ENCODE data around the gene DPY19L1.
"Not testable (repeated sequence)": the region's sequence is repeated elsewhere in the genome, so short reads cannot be mapped to it uniquely, and the experiment has no call there.

The DPY19L1 gene

GRCh38 chr7:34916267-34916666, 121.0 kb downstream of the DPY19L1 start:
- DNase-seq: no peak

GRCh38 chr7:34912236-34912635, 125.0 kb downstream of the DPY19L1 start:
- DNase-seq: no peak

- not testable (repeated sequence) for DNase-seq
Observed at GRCh38 chr7:34906266-34906850, 130.9 kb downstream of the DPY19L1 start.

- DNase-seq: no peak
Observed at GRCh38 chr7:34904987-34905386, 132.3 kb downstream of the DPY19L1 start.

- DNase-seq: not testable (repeated sequence)
Observed at GRCh38 chr7:34903921-34904320, 133.4 kb downstream of the DPY19L1 start.

GRCh38 chr7:34902182-34902581, 135.1 kb downstream of the DPY19L1 start:
- DNase-seq: no peak

- DNase-seq: peak; percentile 1
Observed at GRCh38 chr7:34900891-34901513, 136.3 kb downstream of the DPY19L1 start.

- DNase-seq: no peak
Observed at GRCh38 chr7:34895202-34895601, 142.1 kb downstream of the DPY19L1 start.

- no peak for DNase-seq
Observed at GRCh38 chr7:34889951-34890350, 147.3 kb downstream of the DPY19L1 start.

- DNase-seq: no peak
Observed at GRCh38 chr7:34886856-34887255, 150.4 kb downstream of the DPY19L1 start.

GRCh38 chr7:34883855-34884254, 153.4 kb downstream of the DPY19L1 start:
- not testable (repeated sequence) for DNase-seq

GRCh38 chr7:34879871-34880270, 157.4 kb downstream of the DPY19L1 start:
- DNase-seq: no peak

- not testable (repeated sequence) for DNase-seq
Observed at GRCh38 chr7:34878944-34879735, 158.1 kb downstream of the DPY19L1 start.
